ENCODE measurements around the gene FAM25G.

- TF ChIP-seq CTCF (IDR thresholded peaks at IDR 0.05; ENCODE audit: borderline replicate concordance, extremely low read depth, low read length, poor library complexity, severe bottlenecking): no peak
- TF ChIP-seq EZH2 (IDR thresholded peaks at IDR 0.05; ENCODE audit: borderline replicate concordance, low read depth, low read length, severe bottlenecking): no peak
Observed at GRCh38 chr10:47456794-47457527, 34.5 kb downstream of the FAM25G start.
